A673 (cell line): ENCODE data around the gene S100A14. TPM values are rescaled to one million over a fixed set of nuclear protein-coding genes. Genes with fewer than 3 reads are reported as not detected.

Source experiments
- BruUV-seq: library from RNA; stranded (reverse); fragments of 400-500 nt; replicated peaks from 2 replicates; lab custom pipeline; 2021; lab: Mats Ljungman, UMichigan
- CTCF ChIA-PET: fragments of 300-600 bp; sonication (Branson Sonifier 250); formaldehyde crosslinking; loops from one replicate; lab custom pipeline; 2022; ENCODE audit warnings: antibody characterized with exemption; lab: Charles Lee
- POLR2A ChIA-PET: fragments of 300-600 bp; sonication (Branson Sonifier 250); formaldehyde crosslinking; loops from one replicate; lab custom pipeline; 2022; ENCODE audit warnings: antibody characterized with exemption; ENCODE audit not compliant: low non-redundant PET; lab: Charles Lee
- DNase-seq: peaks from one replicate; pipeline ENCODE4 v3.0.0-alpha.2; 2015; ENCODE audit warnings: low spot score
- H3K27ac ChIP-seq: fragments of 200-600 bp; sonication (generic); 2 replicates; pipeline ENCODE4 v1.5.1; 2016; ENCODE audit warnings: mixed run types, low read depth, mild to moderate bottlenecking, mixed read lengths, antibody characterized with exemption, low read length; ENCODE audit not compliant: poor library complexity, severe bottlenecking
- H3K27me3 ChIP-seq: fragments of 200-600 bp; sonication (generic); replicated peaks from 2 replicates; pipeline ENCODE4 v1.6.1; 2017; ENCODE audit warnings: mixed run types, low read depth, mild to moderate bottlenecking, mixed read lengths, antibody characterized with exemption, low read length; ENCODE audit not compliant: insufficient read depth, poor library complexity
- H3K36me3 ChIP-seq: fragments of 200-600 bp; sonication (generic); 2 replicates; pipeline ENCODE4 v1.6.1; 2016; ENCODE audit warnings: mixed run types, mild to moderate bottlenecking, mixed read lengths, antibody characterized with exemption, low read length; ENCODE audit not compliant: insufficient read depth, poor library complexity, severe bottlenecking
- H3K4me1 ChIP-seq: fragments of 200-600 bp; sonication (generic); 2 replicates; pipeline ENCODE4 v1.6.1; 2017; ENCODE audit warnings: mixed run types, mild to moderate bottlenecking, mixed read lengths, antibody characterized with exemption, low read length; ENCODE audit not compliant: insufficient read depth, poor library complexity, severe bottlenecking
- H3K4me3 ChIP-seq: fragments of 200-600 bp; sonication (generic); 2 replicates; pipeline ENCODE4 v1.5.1; 2016; ENCODE audit warnings: low read depth, mixed run types, mild to moderate bottlenecking, mixed read lengths, low read length; ENCODE audit not compliant: poor library complexity, severe bottlenecking
- H3K9me3 ChIP-seq: fragments of 200-600 bp; sonication (generic); 2 replicates; pipeline ENCODE4 v1.6.1; 2016; ENCODE audit warnings: mixed run types, low read depth, mild to moderate bottlenecking, mixed read lengths, antibody characterized with exemption, low read length; ENCODE audit not compliant: poor library complexity, severe bottlenecking
- CTCF ChIP-seq: fragments of 300-800, 200-600 bp; sonication (generic); conservative IDR thresholded peaks from 2 replicates; pipeline ENCODE4 v1.5.1; 2017; ENCODE audit warnings: low read depth, mild to moderate bottlenecking, antibody characterized with exemption, low read length, moderate library complexity, mixed read lengths
- EZH2 ChIP-seq: fragments of 200-600 bp; sonication (generic); IDR thresholded peaks from 2 replicates; pipeline ENCODE4 v1.6.1; 2017; ENCODE audit warnings: borderline replicate concordance, low read depth, mild to moderate bottlenecking, mixed read lengths, antibody characterized with exemption, low read length; ENCODE audit not compliant: poor library complexity, severe bottlenecking
- intact Hi-C: fragments of 100-400 bp; cut with micrococcal nuclease; formaldehyde crosslinking; loops from one replicate; pipeline ENCODE4 v1.10.0; 2022; ENCODE audit not compliant: unreplicated experiment
- total RNA-seq: library from RNA; stranded (reverse); gene quantifications from 2 replicates; pipeline ENCODE4 v1.2.3, GENCODE V29; 2021

S100A14 gene
- total RNA-seq, 1 experiment from 2014 or later: not detected

GRCh38 chr1:153598309-153599172 is 17.6 kb downstream of the S100A14 start:
- intact Hi-C loops: no loop called here
- BruUV-seq: no TSS peak

GRCh38 chr1:153597206-153597605 is 18.9 kb downstream of the S100A14 start:
- POLR2A ChIA-PET: no interaction called here
- Histone ChIP-seq H3K27me3 (no peaks in the 10 kb centered on the region), H3K36me3 (no peaks in the 10 kb centered on the region), H3K27ac (no peak overlapping the region), H3K9me3 (no peaks in the 10 kb centered on the region), H3K4me1 (peaks cover 4% of the 10 kb centered on the region), H3K4me3 (no peak overlapping the region)
- no TSS peak for BruUV-seq
- DNase-seq: no peak
- CTCF ChIA-PET: no interaction called here
- TF ChIP-seq CTCF (no peak), EZH2 (no peak)
- intact Hi-C loops: no loop called here

More at GRCh38 chr1:153598309-153599172, 17.6 kb downstream of the S100A14 start:
- no peak overlapping the region for H3K4me3 ChIP-seq
- POLR2A ChIA-PET: no interaction called here
- no peak overlapping the region for H3K27ac ChIP-seq
- H3K9me3 ChIP-seq: no peaks in the 10 kb centered on the region
- no peaks in the 10 kb centered on the region for H3K27me3 ChIP-seq
- CTCF ChIA-PET: no interaction called here
- TF ChIP-seq CTCF (no peak), EZH2 (no peak)
- H3K36me3 ChIP-seq: no peaks in the 10 kb centered on the region
- DNase-seq: peak; percentile 83
- H3K4me1 ChIP-seq: peaks cover 4% of the 10 kb centered on the region

GRCh38 chr1:153592748-153593147 is 23.4 kb downstream of the S100A14 start:
- no peaks in the 10 kb centered on the region for H3K36me3 ChIP-seq
- no peak overlapping the region for H3K27ac ChIP-seq
- no peaks in the 10 kb centered on the region for H3K9me3 ChIP-seq
- no peaks in the 10 kb centered on the region for H3K4me1 ChIP-seq
- ChIA-PET CTCF (no interaction called here), POLR2A (no interaction called here)
- TF ChIP-seq CTCF (no peak), EZH2 (no peak)
- intact Hi-C loops: no loop called here
- H3K27me3 ChIP-seq: no peaks in the 10 kb centered on the region
- no peak overlapping the region for H3K4me3 ChIP-seq
- DNase-seq: no peak
- no TSS peak for BruUV-seq
